Tibial nerve (tissue), 3 donors: ENCODE measurements around the gene OGFR.

ENCODE experiments used
- CTCF ChIP-seq, 5 experiments: fragments of 200-600 bp in 3 of 5; fragments of 450-650 bp in 2 of 5; sonication (generic) in 3 of 5; IDR thresholded peaks; one replicate each; pipeline ENCODE4 v1.5.1; 2016 to 2019; ENCODE audit warnings: antibody characterized with exemption in 5 of 5, mild to moderate bottlenecking in 3 of 5, moderate library complexity in 2 of 5
- POLR2A ChIP-seq, 2 donors: fragments of 450-650 bp; IDR thresholded peaks; one replicate each; pipeline ENCODE4 v1.6.1; 2017; ENCODE audit warnings: antibody characterized with exemption in 2 of 2, mild to moderate bottlenecking in 2 of 2, moderate library complexity in 2 of 2

GRCh38 chr20:62763404-62763803, 41.2 kb upstream of the OGFR start:
- no peak for TF ChIP-seq POLR2A (IDR thresholded peaks at IDR 0.05)
- no peak for TF ChIP-seq CTCF (IDR thresholded peaks at IDR 0.05)
